ENCODE data around the gene GPATCH4.

GPATCH4 gene

DNA sequence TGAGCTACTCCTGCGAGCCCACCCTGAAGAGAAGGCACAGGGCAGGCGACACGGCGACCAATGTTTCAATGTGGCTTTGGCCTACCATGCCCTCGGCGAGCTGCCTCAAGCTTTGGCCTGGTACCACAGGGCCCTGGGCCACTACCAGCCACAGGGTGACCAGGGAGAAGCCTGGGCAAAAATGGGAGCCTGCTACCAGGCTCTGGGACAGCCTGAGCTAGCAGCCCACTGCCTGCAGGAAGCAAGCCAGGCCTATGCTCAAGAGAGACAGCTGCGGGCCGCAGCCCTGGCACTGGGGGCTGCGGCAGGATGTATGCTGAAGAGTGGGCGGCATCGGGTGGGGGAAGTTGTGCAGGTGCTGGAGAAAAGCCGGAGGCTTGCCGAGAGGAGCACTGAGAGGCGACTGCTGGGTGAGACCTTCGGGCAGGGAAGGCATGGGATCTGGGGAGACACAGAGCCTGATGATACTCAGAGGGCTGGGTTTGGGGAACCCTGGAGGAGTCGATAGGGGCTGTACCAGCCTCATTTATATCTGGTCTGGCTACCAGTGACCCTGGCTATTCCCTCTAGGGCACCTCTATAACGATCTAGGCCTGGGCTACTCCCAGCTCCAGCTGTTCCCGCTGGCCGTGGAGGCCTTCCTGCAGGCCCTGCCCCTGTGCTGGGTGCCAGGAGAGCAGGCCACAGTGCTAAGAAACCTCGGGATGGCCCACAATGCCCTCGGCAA is 19.5 kb downstream of the GPATCH4 start:
- ATAC-seq: no peak
- TF ChIP-seq ISL1 (CRISPR knock-in tag; IDR thresholded peaks at IDR 0.05) (no peak), ESRRG (CRISPR knock-in tag; IDR thresholded peaks at IDR 0.05) (no peak), SNAI2 (CRISPR knock-in tag; IDR thresholded peaks at IDR 0.05) (no peak), ZNF70 (CRISPR knock-in tag; IDR thresholded peaks at IDR 0.05) (no peak), ZC3H10 (CRISPR knock-in tag; IDR thresholded peaks at IDR 0.05) (no peak), PPARA (CRISPR knock-in tag; IDR thresholded peaks at IDR 0.05; ENCODE audit: borderline replicate concordance) (no peak), GLIS3 (CRISPR knock-in tag; IDR thresholded peaks at IDR 0.05) (no peak), ZFP30 (CRISPR knock-in tag; IDR thresholded peaks at IDR 0.05) (no peak), RARB (CRISPR knock-in tag; IDR thresholded peaks at IDR 0.05) (no peak), TOX (CRISPR knock-in tag; IDR thresholded peaks at IDR 0.05; ENCODE audit: borderline replicate concordance) (no peak), TCF4 (CRISPR knock-in tag; IDR thresholded peaks at IDR 0.05; ENCODE audit: borderline replicate concordance) (no peak), OSR1 (CRISPR knock-in tag; IDR thresholded peaks at IDR 0.05) (no peak), ARNTL (CRISPR knock-in tag; IDR thresholded peaks at IDR 0.05; ENCODE audit: borderline replicate concordance, low read depth) (no peak), ZNF8 (CRISPR knock-in tag; IDR thresholded peaks at IDR 0.05) (no peak), ZFP3 (CRISPR knock-in tag; IDR thresholded peaks at IDR 0.05) (no peak)
- TF ChIP-seq, protein P1, sequence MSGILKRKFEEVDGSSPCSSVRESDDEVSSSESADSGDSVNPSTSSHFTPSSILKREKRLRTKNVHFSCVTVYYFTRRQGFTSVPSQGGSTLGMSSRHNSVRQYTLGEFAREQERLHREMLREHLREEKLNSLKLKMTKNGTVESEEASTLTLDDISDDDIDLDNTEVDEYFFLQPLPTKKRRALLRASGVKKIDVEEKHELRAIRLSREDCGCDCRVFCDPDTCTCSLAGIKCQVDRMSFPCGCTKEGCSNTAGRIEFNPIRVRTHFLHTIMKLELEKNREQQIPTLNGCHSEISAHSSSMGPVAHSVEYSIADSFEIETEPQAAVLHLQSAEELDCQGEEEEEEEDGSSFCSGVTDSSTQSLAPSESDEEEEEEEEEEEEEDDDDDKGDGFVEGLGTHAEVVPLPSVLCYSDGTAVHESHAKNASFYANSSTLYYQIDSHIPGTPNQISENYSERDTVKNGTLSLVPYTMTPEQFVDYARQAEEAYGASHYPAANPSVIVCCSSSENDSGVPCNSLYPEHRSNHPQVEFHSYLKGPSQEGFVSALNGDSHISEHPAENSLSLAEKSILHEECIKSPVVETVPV (CRISPR knock-in tag; IDR thresholded peaks at IDR 0.05): no peak
- TF ChIP-seq, protein P2, sequence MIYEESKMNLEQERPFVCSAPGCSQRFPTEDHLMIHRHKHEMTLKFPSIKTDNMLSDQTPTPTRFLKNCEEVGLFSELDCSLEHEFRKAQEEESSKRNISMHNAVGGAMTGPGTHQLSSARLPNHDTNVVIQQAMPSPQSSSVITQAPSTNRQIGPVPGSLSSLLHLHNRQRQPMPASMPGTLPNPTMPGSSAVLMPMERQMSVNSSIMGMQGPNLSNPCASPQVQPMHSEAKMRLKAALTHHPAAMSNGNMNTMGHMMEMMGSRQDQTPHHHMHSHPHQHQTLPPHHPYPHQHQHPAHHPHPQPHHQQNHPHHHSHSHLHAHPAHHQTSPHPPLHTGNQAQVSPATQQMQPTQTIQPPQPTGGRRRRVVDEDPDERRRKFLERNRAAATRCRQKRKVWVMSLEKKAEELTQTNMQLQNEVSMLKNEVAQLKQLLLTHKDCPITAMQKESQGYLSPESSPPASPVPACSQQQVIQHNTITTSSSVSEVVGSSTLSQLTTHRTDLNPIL (CRISPR knock-in tag; IDR thresholded peaks at IDR 0.05; ENCODE audit: low read depth): no peak
- TF ChIP-seq, protein P3, sequence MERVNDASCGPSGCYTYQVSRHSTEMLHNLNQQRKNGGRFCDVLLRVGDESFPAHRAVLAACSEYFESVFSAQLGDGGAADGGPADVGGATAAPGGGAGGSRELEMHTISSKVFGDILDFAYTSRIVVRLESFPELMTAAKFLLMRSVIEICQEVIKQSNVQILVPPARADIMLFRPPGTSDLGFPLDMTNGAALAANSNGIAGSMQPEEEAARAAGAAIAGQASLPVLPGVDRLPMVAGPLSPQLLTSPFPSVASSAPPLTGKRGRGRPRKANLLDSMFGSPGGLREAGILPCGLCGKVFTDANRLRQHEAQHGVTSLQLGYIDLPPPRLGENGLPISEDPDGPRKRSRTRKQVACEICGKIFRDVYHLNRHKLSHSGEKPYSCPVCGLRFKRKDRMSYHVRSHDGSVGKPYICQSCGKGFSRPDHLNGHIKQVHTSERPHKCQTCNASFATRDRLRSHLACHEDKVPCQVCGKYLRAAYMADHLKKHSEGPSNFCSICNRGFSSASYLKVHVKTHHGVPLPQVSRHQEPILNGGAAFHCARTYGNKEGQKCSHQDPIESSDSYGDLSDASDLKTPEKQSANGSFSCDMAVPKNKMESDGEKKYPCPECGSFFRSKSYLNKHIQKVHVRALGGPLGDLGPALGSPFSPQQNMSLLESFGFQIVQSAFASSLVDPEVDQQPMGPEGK (CRISPR knock-in tag; IDR thresholded peaks at IDR 0.05; ENCODE audit: borderline replicate concordance): no peak
- TF ChIP-seq, protein P4, sequence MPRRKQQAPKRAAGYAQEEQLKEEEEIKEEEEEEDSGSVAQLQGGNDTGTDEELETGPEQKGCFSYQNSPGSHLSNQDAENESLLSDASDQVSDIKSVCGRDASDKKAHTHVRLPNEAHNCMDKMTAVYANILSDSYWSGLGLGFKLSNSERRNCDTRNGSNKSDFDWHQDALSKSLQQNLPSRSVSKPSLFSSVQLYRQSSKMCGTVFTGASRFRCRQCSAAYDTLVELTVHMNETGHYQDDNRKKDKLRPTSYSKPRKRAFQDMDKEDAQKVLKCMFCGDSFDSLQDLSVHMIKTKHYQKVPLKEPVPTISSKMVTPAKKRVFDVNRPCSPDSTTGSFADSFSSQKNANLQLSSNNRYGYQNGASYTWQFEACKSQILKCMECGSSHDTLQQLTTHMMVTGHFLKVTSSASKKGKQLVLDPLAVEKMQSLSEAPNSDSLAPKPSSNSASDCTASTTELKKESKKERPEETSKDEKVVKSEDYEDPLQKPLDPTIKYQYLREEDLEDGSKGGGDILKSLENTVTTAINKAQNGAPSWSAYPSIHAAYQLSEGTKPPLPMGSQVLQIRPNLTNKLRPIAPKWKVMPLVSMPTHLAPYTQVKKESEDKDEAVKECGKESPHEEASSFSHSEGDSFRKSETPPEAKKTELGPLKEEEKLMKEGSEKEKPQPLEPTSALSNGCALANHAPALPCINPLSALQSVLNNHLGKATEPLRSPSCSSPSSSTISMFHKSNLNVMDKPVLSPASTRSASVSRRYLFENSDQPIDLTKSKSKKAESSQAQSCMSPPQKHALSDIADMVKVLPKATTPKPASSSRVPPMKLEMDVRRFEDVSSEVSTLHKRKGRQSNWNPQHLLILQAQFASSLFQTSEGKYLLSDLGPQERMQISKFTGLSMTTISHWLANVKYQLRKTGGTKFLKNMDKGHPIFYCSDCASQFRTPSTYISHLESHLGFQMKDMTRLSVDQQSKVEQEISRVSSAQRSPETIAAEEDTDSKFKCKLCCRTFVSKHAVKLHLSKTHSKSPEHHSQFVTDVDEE (CRISPR knock-in tag; IDR thresholded peaks at IDR 0.05): no peak
- TF ChIP-seq, protein P5, sequence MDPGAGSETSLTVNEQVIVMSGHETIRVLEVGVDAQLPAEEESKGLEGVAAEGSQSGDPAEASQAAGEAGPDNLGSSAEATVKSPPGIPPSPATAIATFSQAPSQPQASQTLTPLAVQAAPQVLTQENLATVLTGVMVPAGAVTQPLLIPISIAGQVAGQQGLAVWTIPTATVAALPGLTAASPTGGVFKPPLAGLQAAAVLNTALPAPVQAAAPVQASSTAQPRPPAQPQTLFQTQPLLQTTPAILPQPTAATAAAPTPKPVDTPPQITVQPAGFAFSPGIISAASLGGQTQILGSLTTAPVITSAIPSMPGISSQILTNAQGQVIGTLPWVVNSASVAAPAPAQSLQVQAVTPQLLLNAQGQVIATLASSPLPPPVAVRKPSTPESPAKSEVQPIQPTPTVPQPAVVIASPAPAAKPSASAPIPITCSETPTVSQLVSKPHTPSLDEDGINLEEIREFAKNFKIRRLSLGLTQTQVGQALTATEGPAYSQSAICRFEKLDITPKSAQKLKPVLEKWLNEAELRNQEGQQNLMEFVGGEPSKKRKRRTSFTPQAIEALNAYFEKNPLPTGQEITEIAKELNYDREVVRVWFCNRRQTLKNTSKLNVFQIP (CRISPR knock-in tag; IDR thresholded peaks at IDR 0.05; ENCODE audit: borderline replicate concordance, low read depth): no peak

DNA sequence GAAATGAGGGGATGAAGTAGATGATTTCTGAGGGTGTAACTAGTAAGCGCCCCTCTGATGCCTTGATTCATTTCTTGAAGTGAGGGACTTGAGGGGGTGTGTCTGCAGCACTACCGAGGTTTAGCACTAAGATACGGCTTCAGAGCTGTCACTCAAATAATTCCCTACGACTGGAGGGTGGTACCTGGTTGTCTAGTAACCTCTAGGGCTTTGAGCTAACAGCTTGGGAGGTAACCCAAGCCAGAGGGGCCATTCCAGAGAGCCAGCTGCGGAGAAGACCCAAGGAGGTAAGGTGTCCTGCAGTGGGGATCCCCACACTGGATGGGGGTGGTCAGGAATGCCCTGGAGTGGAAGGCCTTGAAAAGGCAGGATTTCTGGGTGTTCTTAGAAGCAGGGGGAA is 21.8 kb downstream of the GPATCH4 start, which contains the start of gene TTC24:
Gene TTC24 (plus strand): TSS at position 252 of the 400 bp plus-strand sequence. CDS start 1,642 bp downstream, outside the sequence.
- no peak for ATAC-seq
- TF ChIP-seq ZNF565 (CRISPR knock-in tag; conservative IDR thresholded peaks at IDR 0.05; ENCODE audit: low read depth) (no peak), ESRRG (CRISPR knock-in tag; IDR thresholded peaks at IDR 0.05) (no peak), RARB (CRISPR knock-in tag; IDR thresholded peaks at IDR 0.05) (no peak), GLIS3 (CRISPR knock-in tag; IDR thresholded peaks at IDR 0.05) (no peak), BACH2 (CRISPR knock-in tag; IDR thresholded peaks at IDR 0.05; ENCODE audit: borderline replicate concordance) (no peak), ISL1 (CRISPR knock-in tag; IDR thresholded peaks at IDR 0.05) (no peak), OSR1 (CRISPR knock-in tag; IDR thresholded peaks at IDR 0.05) (no peak), TCF4 (CRISPR knock-in tag; IDR thresholded peaks at IDR 0.05; ENCODE audit: borderline replicate concordance) (no peak)
- TF ChIP-seq, protein P1 (CRISPR knock-in tag; IDR thresholded peaks at IDR 0.05): no peak
- TF ChIP-seq, protein P4 (CRISPR knock-in tag; IDR thresholded peaks at IDR 0.05): no peak
- TF ChIP-seq, protein P2 (CRISPR knock-in tag; IDR thresholded peaks at IDR 0.05; ENCODE audit: low read depth): no peak
